Hippocampal formation (tissue), 2 donors: Measurements from ENCODE around the gene SATB1.
A peak's percentile ranks its signal among the peaks of the same experiment; 100 is the strongest.

ENCODE experiments used
- DNase-seq, 2 donors: peaks; one replicate each; lab custom pipeline; 2025; lab: John Stamatoyannopoulos, UW

Gene SATB1

DNA sequence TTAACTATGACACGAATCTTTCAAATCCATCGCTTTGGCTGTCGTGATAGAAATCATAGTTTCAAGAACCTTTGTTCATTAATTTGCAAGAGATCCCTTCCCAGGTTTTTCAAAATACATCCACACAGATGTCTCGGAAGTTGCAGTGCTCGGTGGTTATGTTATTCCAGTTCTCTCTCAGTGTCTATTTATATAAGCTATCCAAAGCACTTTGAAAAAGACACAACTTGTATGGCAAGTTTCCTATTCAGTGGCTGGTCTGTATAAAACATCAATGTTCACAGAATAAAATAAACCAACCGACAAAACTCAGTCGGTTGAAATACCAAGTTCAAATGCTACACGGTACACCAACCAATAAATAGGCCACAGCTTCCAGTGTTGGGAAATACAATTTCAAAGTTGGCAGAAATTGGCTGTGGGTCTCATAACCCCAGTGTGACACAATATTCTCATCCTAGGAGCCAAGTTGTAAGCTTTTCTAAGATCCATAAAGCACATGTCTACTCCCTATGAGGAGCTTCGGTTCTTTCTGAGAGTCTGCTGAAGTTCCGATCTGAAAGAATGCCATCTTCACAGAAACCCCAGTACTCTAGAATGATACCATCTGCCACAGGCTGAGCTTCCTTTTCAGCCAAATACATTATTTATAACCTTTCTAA lies 23.7 kb downstream of the SATB1 start:
- DNase-seq: peak in 1 of 2 donors; percentile 41

DNA sequence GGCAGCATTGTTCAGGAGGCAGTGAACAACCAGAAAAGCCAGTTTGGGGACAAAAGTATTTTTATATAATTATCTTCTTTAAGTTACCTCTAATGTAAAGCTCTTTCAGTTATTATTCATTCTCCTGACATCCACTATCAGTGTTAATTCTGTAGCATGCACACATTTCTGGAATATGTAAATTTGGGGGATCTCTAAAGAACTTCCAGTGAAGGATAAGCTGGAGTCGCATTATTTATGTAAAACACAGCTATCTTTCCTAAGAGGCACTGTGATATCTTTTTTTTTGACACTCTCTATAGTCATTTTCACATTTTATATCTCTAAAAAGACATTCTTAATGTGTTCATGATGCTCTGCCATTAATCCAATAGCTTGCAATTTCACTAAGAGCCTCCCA lies 26.7 kb downstream of the SATB1 start:
- DNase-seq: no peak

DNA sequence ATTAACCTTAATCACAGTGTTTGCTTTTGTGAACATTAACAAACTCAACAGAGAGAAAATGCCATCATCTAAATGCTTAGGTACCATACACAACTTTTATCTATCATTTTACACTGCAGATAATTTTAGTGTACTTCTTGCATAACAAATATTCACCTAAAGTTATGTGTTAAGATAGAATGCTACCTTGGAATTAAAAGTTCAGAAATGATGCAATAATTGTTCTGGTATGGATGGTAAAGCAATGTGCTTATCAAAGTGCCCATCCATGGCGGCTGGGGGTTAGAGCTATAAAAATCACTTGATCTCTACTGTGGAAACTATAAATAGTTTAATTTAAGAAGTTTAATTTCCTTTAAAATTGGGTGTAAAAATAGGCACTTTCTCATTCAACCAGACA lies 28.7 kb downstream of the SATB1 start:
- DNase-seq: no peak

DNA sequence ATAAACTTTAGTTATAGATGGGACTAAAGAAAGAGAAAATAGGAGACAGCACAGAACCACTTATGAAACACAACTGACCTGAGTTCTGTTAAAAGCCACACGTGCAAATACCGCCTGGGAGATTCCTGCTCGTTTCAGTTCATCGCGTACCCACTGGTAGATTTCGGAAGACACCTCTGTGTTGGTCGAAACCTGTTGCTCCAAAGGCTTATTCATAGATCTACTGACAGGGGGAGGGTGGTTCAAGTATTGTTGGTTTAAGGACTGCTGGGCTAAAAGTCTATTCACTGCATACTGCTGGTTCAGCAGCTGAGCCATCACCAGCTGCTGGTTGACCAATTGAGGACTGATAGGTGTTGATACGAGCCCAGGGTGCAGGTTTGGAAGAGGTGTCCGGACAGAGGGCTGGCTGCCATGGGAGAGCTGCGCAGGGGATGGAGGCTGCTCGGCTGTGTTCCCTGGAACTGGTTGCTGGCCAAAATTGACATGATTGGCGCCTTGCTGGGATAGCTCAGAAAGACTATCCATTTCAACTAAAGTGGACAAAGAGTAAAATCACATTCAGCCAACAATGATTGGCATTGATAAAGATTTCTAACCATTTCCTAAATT lies 30.6 kb downstream of the SATB1 start:
- DNase-seq: no peak

DNA sequence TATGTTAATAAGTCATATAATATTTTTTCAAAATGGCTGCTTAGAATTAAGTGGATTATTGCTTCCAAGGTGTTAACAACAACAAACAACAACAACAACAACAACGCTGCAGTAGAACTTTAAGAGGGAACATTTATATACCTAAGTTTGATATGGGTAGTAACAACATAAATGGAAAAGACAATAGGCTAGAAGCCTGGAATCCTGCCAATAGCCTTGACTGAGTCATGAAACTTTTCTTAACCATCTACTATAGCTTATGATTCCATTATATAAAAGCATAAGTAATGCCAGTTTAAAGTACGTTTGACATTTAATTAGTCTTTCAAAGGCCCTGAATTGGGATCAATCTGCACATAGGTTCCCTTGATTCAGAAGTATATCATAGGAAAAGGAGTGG lies 31.2 kb downstream of the SATB1 start:
- DNase-seq: no peak

DNA sequence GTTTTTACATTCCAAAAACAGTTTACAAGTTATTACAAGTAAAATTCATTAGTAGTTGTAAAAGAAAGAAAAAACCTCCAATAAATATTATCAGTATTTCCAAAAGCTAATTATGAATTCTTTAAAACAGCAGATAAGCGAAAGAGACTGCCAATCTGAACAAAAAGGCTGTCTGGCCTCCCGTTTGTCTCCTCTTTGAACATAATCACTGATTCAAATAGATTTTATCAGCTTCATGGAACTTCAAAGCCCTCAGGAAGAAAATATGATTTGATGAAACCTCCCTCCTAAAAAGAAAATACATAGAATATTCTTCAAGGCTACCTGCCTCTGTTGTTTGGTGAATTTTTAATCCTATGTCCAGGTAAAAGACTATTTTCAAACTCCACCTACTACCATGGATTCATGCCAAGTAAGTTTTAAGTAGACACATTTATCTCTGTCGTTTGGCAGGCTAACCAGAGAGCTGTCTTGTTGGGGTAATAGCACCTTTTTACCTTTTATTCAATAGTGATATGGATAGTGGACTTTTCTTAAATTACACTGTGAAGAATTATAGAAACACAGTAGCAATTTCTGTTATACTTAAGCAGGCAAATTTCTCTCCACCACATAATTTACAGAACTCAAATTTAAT lies 35.0 kb downstream of the SATB1 start:
- DNase-seq: no peak

DNA sequence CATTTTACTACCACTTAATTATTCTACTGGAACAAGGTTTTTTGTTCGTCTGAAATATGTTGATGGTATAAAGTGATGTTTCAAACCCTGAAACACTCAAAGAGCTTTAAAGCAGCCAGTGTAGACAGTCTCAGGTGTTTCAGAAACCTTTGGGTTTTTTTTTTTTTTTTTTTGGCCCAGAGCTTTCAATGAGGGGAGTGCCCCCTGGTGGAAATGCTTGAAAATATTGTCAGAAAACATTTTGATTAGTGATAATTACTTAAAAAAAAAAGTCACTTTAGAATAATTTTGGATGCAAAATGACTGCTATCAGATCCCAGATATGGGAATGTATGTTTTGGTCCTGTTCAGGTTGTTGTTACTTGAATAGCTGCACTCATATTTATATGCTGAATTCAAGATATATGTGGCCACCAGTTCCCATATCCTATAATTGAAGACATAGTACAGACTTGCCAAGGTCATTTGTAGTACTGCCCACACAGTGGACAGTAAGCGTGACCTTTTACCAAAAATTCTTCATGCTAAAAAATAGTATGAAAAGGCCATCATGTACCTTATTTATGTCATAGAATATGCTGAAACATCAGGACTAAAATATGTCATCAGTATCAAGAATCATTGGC lies 35.9 kb downstream of the SATB1 start:
- no peak for DNase-seq

DNA sequence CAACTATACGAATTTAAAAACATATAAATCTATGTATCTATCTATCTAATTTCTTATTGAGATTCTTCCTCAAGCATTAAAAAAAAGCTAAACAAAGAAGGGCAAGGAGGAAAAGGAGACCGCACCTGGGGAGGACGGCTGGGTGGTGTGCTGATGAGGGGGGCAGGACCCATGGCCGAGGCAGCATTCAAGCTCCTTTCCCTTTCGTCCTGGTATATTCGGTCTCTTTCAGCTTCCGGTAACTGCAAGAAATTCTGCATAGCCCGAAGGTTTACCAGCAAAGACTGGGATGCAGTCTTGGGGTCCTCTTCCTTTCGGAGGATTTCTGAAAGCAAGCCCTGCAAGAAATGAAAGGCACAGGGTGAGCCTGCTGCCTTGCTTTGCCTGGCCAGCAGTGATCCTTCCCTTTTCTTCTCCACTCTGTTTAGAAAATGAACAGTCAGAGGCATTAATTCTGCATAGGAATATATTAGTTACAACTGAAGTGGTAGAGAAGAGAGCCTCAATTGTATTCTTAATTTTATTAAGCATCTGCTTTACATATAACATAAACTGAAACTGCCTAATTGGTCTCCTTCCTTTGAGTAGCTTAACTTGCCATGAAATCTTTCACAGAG lies 38.8 kb downstream of the SATB1 start:
- no peak for DNase-seq

DNA sequence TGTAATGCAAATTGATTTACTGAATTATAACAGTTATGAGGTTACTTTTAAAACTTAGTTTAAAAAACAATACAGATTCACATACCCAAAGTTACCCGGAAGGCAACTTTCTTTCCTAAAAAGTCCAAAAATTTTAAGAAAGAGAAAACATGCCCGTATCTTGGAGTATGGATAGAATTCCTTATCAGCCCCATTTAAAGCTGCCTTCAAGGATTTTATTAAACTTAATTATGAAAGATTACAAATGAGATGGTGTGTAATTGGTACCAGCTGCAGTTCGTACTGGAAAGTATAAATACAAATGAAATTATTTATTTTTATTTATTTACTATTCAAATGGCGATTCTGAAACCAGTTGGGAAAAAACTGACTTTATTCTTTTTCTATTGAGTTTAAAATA lies 39.4 kb downstream of the SATB1 start:
- no peak for DNase-seq

DNA sequence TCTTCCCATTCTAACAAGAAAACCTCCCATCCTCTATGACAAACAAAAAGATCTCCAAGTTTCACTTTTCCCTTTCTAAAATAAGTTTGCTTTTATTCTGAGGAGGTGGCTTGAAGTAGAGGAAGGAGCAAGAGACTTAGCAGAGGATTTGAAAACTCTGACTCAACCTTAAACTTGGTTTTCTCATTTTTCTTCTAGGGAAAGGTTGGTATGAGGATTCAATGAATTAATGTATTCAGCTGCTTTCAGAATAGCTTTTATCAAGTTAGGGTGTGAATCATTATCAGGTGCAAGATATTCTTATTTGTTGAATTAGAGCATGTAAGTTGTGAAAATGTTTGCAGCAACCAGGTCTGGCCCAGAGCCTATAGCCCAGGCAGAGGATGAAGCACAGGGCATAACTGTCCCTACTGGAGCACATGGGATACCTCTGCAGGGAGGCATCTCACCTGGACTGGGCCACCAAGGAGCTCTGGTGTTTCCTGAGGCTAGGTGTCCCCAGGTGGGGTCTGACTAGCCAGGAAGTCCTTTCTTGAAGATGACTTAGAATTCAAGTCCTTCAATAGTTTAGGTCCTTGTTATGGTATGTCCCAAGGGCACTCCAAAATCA lies 42.3 kb downstream of the SATB1 start:
- DNase-seq: no peak

DNA sequence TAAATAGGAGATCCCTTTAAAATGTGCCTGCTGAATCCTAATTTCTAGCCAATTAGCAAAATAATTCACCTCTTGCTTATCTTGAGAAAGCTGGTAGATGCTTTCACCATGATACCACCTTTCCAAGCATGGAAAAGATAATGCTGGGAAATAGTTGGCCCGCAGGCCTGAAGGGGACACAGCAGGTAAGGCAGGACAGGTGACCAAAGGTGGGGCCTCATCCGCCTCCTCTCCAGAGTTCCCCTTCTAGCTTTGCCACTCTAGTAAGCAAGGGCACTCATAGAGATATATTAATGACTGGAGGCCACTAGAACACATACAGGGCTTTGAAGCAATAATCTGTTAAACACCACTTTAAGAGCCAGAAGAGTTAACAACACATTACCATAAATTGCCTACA lies 45.5 kb downstream of the SATB1 start:
- no peak for DNase-seq

DNA sequence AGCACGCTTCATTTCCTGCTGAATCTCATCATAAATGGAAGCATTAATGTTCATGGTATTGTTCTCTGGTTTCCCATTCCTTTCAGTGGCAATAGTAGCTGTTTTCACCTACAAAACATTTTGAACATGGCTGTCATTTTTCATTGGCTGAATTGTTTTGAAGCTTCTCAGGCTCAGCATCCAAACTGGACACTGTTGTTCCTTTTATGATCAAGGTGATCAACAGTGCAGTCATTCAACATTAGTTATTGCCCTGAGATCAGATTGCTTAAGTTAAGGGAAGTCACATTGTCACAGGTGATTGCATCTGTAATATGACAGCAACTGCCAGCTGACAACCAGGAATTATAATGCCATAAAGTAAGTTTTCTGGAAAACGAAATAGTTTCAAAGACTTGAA lies 46.9 kb downstream of the SATB1 start:
- DNase-seq: no peak

DNA sequence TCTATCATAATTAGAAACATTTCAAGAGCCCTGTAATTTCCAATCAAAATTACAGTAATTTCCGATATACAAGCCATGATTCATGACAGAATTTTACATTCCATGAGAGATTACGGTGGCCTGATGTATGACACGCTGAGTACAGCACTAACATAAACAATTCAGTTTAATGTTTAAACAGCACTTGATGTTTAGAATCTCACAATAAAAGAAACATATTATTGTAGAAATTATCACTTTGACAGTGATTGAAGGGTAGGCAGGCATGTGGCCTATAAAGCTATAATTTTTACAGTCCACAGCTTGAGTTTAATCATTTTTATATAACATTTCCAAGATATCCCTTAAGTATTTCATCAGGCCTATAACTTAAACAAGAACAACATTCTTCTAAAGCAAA lies 48.5 kb downstream of the SATB1 start:
- DNase-seq: no peak

DNA sequence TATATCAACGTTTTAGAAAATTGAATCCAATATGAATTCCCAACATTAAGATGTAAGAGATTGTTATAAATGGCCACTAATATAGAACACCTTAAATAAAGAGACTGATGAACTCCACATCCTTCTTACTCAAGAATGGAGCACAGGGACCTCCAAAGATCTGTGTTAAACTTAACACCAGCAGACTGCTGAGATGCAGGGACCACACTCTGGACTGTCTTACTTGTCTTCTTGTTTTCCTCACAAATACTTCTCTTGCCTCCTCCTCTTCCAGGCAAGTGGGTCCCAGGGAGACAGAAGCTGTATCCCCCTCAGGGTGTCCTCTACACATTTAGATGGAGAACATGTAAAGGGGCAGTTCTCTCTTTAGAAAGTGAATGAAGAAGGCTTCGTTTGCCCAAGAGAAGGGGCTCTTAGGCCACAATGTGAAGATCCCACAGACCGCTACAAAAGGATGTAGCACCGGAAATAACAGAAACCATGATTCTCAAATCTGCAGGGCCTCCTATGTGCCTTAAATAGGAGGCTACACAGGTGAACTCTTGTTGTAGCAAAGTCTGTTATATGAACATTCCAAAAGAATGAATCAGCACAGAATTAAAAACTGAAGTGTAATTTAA lies 52.2 kb downstream of the SATB1 start:
- no peak for DNase-seq

DNA sequence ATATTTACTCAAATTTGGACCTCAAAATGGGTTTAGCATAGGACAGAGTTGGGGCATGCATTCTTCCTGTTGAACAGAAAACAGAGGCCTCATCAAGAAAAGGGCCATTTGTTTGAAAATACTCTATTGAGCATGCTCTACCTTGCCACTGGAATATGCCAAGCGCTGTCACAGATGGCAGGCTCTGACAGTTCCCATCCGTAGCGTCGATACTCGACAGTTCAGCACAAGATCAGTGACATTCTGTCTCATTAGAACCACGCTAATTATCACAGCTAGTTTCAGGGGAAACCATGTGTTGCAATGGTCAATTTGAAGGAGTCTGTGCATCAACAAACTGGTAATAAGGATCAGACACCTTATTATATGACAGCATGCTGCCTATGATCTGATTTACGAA lies 54.5 kb downstream of the SATB1 start:
- no peak for DNase-seq

DNA sequence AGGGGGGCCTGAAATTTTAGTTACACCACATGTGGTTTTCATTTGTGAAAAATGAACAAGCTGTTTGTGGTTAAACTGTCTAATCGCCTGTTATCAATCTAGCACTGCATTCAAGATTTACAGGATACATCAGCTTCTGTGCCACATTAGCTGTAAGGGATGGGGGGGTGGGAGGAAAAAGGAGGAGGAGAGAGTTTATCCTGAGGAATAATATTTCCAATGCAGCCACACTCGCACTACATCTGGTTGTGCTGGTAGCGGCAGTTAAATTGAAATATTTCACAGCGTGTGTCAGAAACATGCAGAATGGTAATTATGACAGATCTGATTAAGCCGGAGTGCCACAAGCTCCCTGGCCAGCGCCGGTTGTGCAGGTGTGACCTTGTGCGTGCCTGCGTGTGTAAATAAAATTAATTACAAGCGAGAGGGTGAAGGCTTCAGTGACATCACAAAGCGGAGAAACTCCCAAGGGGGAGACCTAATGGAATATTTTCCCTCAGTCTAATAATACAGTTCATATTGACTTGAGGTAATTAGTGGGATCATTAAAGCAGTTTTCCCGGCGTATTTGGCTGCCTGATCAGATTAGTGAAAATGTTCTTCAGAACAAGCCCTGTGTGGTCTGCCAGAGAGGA lies 55.5 kb downstream of the SATB1 start:
- DNase-seq: no peak

DNA sequence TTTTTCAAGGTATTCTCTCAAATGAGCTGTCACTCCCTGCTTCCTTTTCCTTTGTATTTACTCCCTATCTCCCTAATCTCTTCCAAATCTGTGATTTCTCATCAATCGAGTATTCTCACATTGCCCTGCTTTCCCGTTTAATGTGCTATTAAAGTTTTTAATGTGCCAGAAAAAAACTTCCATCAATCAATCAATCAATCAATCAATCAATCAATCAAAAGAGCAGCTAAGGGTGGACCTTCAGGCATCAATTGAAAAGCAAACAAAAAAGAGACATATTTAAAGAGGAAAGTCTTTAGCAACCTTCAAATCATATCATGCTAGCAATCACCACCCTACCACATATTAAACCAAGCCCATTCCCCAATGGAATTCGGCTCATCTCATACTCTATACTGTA lies 58.9 kb downstream of the SATB1 start:
- DNase-seq: no peak

DNA sequence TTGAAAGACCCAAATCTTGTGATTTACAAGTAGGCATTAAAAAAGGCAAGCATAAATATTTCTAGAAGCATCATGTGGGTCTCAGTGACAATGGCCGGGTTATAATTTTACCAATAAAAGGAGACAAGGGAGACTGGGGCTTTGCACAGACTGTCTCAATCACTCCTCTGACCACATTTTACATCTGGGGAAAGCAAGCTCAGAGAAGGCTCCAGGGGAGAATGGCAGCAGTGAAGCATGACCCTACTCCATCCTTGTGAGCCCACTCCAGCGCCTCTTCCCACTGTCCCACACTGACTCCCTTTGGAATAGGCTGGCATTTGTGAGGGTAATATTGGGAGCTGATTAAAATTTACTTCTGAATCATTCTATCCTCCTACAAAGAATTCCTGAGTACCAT lies 61.8 kb downstream of the SATB1 start:
- DNase-seq: no peak

DNA sequence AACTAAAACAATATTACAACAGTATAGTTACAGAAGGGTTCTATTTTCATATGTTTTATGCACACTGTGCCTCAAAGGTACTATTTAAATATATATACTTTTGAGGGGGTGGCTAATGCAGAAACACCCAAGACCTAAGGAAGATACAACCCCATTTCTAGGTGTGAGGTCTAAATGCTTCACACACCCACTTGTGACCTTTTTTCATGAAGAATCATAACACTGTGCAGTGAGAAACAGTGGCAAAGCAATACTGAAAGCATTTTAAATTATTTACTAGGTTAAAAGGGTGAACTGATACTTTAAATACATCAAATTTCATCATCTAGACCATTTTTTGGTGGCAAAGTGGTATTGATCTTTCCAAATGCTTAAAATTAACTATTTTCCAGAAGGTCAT lies 67.4 kb downstream of the SATB1 start:
- DNase-seq: no peak

DNA sequence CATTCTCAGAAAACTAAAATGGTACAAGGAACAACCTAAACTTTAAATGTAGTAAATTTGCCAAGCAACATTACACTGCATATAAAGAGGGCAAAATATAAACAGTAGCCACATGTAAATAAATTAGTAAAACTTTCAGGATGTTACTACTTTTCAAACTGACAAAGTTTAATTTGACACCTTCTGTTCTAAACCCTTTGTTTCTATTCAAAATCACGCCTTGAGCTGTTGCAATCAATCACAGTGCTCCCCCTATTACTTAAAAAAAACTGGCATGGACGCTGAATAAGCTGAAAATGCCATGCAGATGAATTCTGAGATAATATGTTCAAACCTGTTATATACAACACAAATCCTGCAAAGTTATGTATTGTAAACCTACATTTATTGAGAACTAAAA lies 69.3 kb downstream of the SATB1 start:
- DNase-seq: no peak

DNA sequence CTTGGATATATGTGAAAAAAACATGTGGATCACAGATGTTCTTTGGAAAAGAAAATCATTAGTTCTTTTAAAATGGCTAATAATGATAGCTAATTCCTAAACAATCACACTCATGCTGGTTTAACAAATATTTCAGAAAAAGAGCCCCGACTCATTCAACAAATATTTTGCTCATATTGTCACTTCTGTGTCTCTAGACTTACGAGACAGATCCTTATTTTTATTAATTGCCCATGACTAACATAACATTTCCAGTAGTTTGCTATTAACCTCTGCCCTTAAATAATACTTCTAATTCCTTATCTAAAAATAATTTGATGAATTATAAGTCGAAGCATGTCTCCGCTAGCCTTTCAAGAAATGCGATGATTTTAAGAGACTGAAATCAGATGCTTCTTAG lies 70.4 kb downstream of the SATB1 start:
- DNase-seq: no peak
